SH-SY5Y (cell line): Measurements from ENCODE around the gene ST8SIA5.

ENCODE experiments used
- GATA2 ChIP-seq: IDR thresholded peaks from 2 replicates; pipeline ENCODE4 v1.6.1; 2011; ENCODE audit warnings: mild to moderate bottlenecking, low read depth, low read length
- GATA3 ChIP-seq: IDR thresholded peaks from 2 replicates; pipeline ENCODE4 v1.6.1; 2011; ENCODE audit warnings: low read depth, mild to moderate bottlenecking, low read length, moderate library complexity

- TF ChIP-seq GATA3 (no peak), GATA2 (no peak)
Measured at GRCh38 chr18:46733872-46734271, 23.0 kb downstream of the ST8SIA5 start.
